GM18951 (cell line): Measurements from ENCODE around the gene SUB1.
A peak's percentile ranks its signal among the peaks of the same experiment; 100 is the strongest.
"Not testable (repeated sequence)": the region's sequence is repeated elsewhere in the genome, so short reads cannot be mapped to it uniquely, and the experiment has no call there.

Source experiments
- POLR2A ChIP-seq: IDR thresholded peaks from 4 replicates; pipeline ENCODE4 v1.6.1; 2011; ENCODE audit warnings: mild to moderate bottlenecking; ENCODE audit not compliant: insufficient read length, insufficient read depth; ENCODE audit errors: extremely low read depth
- in situ Hi-C: fragments of 300-500 bp; cut with MboI; formaldehyde crosslinking; loops from one replicate; pipeline ENCODE4 v1.12.0; 2022; ENCODE audit warnings: low sequenced_read_pairs, mixed read lengths, inconsistent platforms; ENCODE audit not compliant: unreplicated experiment

SUB1 gene

DNA sequence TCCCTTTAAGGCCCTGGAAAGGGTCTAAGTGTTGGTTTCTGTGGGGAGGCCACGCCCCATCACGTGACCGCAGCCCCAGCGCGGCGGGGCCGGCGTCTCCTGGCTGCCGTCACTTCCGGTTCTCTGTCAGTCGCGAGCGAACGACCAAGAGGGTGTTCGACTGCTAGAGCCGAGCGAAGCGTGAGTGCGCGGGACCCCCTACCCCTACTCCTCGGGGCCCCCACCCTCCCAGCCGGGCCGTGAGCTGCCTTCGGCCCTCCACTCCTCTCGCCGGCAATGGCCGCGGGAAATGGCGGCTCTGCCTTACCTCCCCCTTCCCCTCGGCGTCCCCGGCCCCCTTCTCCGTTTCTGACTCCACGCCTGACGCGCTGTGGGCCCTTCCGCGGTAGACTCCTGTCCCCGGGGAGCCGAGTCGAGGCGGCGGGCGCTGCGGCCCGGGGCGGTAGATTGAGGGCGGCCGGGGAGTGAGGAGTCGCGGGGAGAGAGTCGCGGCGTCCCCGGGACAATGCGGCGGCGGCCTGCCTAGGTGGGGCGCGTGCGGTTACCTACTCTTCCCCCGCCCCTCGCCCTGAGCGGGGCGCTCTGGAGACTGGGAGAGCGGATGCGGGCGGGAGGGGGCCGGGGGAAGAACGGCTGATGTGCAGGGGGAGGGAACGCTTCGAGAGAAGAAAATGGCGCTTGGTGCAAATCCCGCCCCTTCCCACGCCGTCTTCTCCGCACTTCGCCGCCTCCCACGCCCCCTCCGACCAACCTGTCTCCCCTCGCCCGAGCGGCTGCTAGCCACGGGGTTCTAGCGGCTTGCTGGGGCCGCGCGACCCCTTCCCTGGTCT is at the start of gene SUB1:
SUB1 (plus strand) TSS at position 112 of the 830 bp plus-strand sequence. CDS start 2,956 bp downstream, outside the sequence.
- peak; percentile 92 for TF ChIP-seq POLR2A
- in situ Hi-C loops: loop anchor here (10.0 kb wide), 1 partner anchor 51 kb away; no protein-coding TSS in a partner anchor

DNA sequence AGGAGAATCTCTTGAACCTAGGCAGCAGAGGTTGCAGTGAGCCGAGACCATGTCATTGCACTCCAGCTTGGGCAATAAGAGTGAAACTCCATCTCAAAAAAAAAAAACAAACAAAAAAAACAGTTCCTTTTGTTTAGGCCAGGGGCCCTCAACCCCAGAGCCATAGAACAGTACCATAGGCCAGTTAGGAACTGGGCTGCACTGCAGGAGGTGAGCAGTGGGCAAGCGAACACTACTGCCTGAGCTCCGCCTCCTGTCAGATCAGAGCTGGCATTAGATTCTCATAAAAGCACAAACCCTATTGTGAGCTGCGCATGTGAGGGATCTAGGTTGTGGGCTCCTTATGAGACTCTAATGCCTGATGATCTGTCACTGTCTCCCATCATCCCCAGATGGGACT is 49.1 kb upstream of the SUB1 start:
- in situ Hi-C loops: loop anchor here (10.0 kb wide), 1 partner anchor 49 kb away; the partner anchor contains the start of gene SUB1
- no peak for TF ChIP-seq POLR2A

DNA sequence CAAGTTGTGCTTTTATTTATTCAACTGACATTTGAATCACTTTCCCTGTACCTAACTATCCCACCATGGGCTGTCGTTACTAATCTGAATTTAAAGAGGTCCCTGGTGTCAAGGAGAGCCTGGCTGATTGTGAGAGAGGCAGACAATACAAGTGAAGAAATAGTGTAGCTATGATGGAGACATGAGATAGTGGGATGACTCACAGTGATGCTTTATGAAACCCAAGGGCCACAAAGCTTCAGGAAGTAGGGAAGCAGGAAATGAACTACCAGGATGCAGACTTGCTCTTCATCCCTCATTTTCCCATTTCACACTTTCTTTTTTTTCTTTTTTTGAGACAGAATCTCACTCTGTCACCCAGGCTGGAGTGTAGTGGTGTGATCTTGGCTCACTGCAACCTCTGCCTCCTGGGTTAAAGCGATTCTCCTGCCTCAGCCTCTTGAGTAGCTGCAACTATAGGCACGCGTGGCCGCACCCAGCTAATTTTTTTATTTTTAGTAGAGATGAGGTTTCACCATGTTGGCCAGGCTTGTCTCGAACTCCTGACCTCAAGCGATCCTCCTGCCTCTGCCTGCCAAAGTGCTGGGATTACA is 47.8 kb upstream of the SUB1 start:
- in situ Hi-C loops: loop anchor here (10.0 kb wide), 1 partner anchor 47 kb away; the partner anchor contains the start of gene SUB1

DNA sequence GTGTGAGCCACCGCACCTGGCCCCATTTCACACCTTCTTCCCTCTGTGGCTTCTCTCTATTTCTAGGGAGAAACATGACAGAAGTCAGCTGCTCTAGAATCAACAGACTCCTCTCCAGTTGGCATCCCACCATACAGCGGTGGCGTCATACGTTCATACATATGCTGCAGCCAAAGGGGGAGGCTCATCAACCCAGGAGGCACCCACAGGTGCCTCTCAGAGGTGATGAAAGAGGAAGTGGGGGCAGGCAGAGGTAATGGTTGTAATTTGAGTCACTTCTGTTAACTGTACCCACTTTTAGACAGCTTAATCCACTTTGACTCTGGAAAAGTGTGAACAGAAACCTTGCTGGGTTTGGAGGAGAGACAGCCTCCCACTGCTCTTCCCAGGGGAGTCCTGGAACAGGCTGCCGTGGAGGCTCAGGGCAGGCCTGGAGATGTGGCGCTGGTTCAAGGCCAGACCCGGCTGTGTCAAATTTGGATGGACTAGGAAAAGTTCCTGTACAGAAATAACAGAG is 47.3 kb upstream of the SUB1 start:
- TF ChIP-seq POLR2A: no peak

DNA sequence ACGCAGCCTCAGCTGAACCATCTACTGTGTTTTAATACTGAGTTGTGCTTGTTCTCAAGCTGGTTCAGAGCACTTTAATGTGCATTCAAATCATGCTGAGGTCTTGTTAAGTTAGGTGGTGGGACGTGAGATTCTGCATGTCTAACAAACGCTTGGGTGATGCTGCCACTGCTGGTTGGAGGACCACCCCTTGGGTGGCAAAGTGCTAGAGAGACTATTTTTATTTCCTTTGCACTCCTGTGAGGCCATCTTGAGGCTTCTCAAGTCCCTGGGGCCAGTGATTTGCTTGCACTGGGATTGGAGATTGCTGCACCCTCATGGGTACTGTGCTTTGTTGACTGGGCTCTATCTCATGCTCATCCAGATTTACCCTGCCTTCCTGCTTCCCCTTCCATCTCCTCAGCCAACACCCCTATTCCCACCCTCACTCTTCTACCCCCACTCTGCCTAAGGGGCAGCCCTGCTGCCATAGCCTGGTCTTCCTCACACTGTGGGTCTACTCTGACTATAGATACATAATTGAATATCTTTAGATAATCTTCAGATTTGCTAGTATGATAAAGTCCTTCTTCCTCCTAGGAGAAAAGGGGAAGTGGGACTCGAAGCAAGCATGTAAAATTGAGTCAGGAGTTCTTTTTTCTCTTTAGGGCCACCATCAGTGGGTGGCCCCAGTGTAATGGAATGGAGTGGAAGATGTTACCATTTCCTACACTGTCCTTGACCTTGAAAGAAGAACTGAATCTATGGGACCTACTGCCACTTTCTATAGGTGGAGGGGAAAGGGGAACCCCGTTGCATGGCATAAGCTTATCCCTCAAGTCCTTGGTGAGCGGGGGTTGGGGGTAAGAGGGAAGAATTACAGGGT is 45.1 kb upstream of the SUB1 start:
- TF ChIP-seq POLR2A: no peak
- in situ Hi-C loops: loop anchor here (10.0 kb wide), 1 partner anchor 45 kb away; the partner anchor contains the start of gene SUB1

More for the DNA sequence above, 47.3 kb upstream of the SUB1 start:
- in situ Hi-C loops: loop anchor here (10.0 kb wide), 1 partner anchor 47 kb away; the partner anchor contains the start of gene SUB1

DNA sequence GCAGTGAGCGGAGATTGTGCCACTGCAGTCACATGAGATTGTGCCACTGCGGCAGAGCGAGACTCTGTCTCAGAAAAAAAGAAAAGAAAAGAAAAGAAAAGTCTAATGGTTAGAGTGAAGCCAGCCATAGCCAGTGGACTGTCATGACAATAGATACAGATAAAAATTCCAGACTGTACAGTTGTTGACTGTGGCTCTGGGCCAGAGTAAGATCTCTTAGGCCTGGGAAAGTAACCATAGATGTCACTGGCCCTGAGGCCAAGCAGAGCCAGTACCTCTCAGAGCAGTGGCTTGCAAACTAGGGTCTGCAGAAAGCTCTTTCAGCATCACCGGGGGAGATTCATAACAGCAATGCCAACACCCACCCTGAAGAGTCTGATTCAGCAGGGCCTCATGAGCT is 44.1 kb upstream of the SUB1 start:
- in situ Hi-C loops: no loop called here
- no peak for TF ChIP-seq POLR2A

DNA sequence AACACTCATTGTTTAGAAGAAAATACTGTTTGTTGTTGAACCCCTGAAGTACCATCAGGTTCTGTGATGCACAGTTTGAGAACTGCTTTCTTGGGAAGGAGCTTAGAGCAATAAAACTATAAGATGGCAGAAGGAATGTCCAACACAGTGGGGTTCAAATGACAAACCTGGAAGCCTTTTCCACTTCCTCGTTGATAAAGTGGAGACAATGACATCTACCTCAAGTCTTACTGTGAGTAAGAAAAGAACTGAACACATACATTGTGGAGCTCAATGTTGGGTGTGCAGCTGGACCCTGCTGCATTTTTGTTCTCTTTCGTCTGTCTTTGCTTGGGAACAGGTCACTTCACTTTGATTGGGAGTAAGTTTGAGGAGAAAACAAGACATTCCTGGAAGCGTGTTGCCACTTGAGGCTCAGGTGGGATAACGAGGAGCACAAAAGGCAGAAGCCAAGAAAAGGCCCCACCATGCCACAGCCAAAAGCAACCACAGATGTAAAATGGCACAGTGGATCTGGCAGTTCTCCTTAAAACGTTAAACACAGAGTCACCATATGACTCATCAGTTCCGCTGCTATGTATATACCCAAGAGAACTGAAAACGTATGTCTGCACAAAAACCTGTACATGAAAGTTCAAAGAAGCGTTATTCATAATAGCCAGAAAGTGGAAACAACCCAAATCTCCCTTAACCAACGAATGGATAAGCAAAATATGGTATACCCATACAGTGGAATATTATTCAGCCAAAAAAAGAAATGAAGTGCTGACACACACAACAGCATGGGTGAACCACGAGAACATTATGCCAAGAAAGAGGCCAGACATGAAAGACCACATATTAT is 42.9 kb upstream of the SUB1 start:
- in situ Hi-C loops: no loop called here
- no peak for TF ChIP-seq POLR2A

DNA sequence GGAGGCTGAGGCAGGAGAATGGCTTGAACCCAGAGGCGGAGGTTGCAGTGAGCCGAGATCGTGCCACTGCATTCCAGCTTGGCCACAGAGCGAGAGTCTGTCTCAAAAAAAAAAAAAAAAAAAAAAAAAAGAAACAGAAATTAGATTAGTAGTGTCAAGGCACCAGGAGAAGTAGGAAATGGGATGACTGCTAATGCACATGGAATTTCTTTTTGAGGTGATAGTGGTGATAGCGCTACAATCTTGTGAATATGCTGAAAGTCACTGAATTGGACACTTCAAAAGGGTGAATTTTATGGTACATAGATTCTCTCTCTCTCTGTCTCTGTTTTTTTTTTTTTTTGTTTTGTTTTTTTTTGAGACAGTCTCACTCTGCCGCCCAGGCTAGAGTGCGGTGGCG is 42.1 kb upstream of the SUB1 start:
- in situ Hi-C loops: no loop called here
- TF ChIP-seq POLR2A: no peak

DNA sequence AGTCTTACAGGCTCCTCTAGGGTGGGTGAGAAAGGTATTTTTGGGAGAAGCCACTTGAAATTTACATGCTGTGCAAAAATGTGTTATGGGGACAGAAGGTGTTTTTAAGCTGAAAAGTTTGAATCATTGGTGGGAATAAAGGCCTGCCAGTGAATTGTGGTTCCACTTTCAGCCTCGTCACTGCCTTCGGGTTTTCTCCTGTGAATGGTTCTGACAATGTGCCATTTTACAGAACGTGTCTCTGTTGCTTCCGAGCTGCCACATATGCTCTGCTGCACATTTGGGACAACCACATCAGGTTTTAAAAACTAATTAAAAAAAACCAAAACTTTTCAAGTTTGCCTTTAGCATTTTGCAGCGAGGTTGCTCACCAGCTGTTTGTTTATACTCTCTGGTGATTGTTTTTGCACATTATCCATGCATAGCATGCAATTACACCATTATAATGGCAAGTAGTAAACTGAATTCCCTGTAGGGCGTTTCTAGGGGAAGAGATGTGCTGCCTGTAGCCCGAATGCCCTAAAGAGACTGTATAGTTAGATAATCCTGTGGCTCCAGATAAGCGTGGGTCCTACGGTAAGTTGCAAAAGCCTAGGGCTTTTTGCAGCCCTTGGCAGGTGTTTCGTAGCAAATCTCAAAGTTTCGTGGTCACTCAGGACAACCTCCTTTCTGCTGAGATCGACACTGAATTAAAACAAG is 40.1 kb upstream of the SUB1 start:
- in situ Hi-C loops: no loop called here
- no peak for TF ChIP-seq POLR2A

DNA sequence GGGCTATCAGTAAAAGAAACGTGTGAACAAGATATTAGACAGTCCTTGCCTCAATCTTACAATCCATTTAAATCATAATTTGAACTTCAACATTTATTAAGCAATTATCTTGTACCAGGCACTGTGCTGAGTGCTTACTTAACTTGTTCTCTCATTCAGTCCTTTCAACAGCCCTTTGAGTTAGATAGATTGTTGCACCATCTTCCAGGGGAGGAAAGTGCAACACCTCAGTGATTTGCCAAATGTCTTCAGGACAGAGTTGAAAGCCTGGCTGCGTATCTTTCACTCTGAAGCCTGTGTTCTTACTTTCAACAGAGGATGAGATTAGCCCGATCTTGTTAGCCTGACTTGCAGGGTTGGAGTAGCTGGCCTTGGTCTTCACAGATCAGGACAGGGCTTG is 34.2 kb upstream of the SUB1 start:
- in situ Hi-C loops: no loop called here
- TF ChIP-seq POLR2A: no peak

DNA sequence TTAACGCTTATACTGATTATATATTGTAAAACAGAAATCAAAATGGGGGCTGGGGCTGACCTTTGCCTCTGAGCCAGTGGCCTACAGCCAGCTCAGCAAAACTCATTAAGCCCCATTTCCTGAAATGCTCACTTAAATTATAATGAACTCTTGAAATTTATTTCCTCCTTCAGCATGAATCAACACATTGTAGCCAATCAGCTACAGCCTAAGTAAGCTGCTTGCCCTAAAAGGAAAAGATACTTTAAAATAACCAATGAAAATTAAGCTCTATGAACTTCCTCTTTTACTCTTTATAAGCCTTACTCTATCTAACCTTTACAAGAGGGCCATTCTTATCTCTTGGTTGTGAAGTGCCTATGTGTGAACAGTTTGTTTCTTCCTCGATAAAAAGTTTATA is 33.5 kb upstream of the SUB1 start:
- TF ChIP-seq POLR2A: no peak
- in situ Hi-C loops: no loop called here

DNA sequence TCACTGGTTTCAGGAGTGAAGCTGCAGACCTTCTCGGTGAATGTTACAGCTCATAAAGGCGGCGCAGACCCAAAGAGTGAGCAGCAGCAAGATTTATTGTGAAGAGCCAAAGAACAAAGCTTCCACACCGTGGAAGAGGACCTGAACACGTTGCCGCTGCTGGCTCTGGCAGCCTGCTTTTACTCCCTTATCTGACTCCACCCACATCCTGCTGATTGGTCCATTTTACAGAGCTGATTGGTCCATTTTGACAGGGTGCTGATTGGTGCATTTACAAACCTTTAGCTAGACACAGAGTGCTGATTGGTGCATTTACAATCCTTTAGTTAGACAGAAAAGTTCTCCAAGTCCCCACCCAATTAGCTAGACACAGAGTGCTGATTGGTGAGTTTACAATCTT is 32.9 kb upstream of the SUB1 start:
- in situ Hi-C loops: not testable (repeated sequence)

DNA sequence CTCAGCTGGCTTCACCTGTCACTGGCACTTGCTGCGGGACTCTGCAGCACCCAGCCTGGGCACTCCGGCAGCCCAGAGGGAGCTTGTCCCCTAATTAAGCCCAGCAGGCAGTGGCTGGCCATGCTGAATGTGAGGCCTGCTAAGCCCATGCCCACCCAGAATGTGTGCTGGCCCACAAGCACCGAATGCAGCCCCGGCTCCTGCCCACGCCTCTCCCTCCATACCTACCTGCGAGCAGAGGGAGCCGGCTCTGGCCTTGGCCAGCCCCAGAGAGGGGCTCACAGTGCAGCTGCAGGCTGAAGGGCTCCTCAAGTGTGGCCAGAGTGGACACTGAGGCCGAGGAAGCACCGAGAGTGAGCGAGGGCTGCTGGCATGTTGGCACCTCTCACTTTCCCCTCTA is 32.4 kb upstream of the SUB1 start:
- in situ Hi-C loops: no loop called here
- TF ChIP-seq POLR2A: no peak

DNA sequence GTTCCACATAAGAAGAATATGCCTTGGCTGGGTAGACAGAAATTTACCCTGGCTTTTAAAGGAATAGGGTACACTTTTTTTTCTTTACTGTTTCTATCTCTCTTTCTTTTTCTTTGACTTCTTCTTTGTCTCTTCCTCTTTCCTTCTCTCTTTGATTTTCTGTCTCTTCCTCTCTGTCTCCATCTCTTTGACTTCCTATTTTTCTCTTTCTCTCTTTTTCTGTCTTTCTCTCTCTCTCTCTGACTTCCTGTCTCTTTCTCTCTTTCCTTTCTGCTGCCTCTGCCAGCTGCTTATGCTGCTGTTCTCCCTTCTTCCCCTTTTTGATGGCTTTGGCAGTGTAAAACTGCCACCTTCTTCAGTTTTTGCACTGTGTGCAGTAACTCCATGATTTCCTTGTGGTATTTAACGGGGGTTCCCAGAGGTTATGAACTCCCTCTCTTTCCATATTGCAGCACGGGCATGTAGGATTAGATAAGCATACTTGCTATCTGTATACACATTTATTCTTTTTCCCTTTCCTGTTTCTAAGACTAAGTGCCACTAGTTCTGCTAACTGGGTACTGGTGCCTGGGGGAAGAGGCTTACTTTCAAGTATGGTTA is 31.1 kb upstream of the SUB1 start:
- in situ Hi-C loops: not testable (repeated sequence)

DNA sequence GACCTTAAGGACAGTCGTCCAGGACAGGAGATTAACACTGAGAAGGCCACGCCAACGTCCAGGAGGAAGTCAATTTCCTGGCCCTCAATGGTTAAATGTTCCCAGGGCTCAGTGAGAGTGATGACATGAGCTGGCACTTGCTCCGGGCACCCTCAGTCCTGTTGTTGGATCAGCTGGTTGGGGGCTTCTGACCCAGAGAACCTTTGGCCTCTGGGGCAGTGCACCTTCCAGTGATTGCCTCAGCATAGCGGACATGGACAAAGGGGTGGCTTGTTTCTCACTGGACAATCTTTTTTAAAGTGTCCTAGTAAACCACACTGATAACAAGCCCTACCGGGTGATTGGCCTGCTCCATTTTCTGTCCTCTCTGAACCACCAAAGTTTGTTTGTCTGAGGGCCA is 28.8 kb upstream of the SUB1 start:
- in situ Hi-C loops: not testable (repeated sequence)
